Measurements from ENCODE around the gene POMT1.

POMT1 gene

GRCh38 chr9:131473198-131473885 is 29.4 kb upstream of the POMT1 start:
- TF ChIP-seq CTCF (IDR thresholded peaks at IDR 0.05; ENCODE audit: insufficient read depth, missing control alignments) = no peak
- no peak for FAIRE-seq
- DNase-seq (ENCODE audit: insufficient read length, low spot score) = no peak

GRCh38 chr9:131473891-131474290 is 28.8 kb upstream of the POMT1 start:
- no peak for TF ChIP-seq CTCF (IDR thresholded peaks at IDR 0.05; ENCODE audit: insufficient read depth, missing control alignments)
- DNase-seq (ENCODE audit: insufficient read length, low spot score) (no peak), FAIRE-seq (no peak)

GRCh38 chr9:131474711-131475110 is 28.0 kb upstream of the POMT1 start:
- DNase-seq (ENCODE audit: insufficient read length, low spot score) (no peak), FAIRE-seq (no peak)
- no peak for TF ChIP-seq CTCF (IDR thresholded peaks at IDR 0.05; ENCODE audit: insufficient read depth, missing control alignments)

- TF ChIP-seq CTCF (IDR thresholded peaks at IDR 0.05; ENCODE audit: insufficient read depth, missing control alignments) = no peak
- FAIRE-seq (no peak), DNase-seq (ENCODE audit: insufficient read length, low spot score) (no peak)
Measured at GRCh38 chr9:131475111-131475955, 27.4 kb upstream of the POMT1 start.

GRCh38 chr9:131475956-131476776 is 26.6 kb upstream of the POMT1 start:
- TF ChIP-seq CTCF (IDR thresholded peaks at IDR 0.05; ENCODE audit: insufficient read depth, missing control alignments) = no peak
- FAIRE-seq (no peak), DNase-seq (ENCODE audit: insufficient read length, low spot score) (no peak)

GRCh38 chr9:131476777-131477345 is 25.9 kb upstream of the POMT1 start:
- no peak for TF ChIP-seq CTCF (IDR thresholded peaks at IDR 0.05; ENCODE audit: insufficient read depth, missing control alignments)
- DNase-seq (ENCODE audit: insufficient read length, low spot score) (no peak), FAIRE-seq (no peak)
